ENCODE results near the gene GID8. TPM values are rescaled to one million over a fixed set of nuclear protein-coding genes. Genes with fewer than 3 reads are reported as not detected.

GID8 gene
- total and polyA plus RNA-seq, 2 of the 13 experiments (the other 11 are each of a cell fraction or from before 2014, with no cell fraction given), result 39.6 to 59.8 TPM

DNA sequence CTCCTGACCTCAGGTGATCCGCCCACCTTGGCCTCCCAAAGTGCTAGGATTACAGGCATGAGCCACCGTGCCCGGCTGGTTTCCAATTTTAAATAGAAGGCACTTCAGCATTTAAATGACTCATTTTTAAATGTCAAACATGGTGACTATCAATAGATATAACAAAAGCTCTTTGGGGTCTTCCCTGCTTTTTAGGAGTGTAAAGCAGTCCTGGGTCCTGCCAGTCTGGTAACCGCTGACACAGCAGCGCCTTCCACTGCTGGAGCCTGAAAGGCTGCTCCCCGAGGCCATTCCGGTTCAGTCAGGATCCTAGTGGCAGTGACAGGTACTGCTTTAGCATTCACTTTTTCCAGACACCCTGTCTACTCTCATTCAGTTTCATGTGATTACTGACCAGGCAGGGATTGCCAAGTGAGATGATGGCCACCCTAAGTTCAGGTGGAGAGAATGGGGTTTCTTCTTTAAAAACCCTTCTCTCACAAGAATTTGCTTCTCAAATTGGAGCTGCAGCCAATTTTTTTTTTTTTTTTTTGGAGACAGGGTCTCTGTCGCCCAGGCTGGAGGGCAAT is 16.7 kb upstream of the GID8 start (continued):
- TF ChIP-seq HOMEZ (CRISPR knock-in tag; IDR thresholded peaks at IDR 0.05; ENCODE audit: low read depth) (peak; percentile 58; the same call in 1 of the 2 replicates), ZNF616 (CRISPR knock-in tag; IDR thresholded peaks at IDR 0.05; ENCODE audit: low read depth) (no peak), SMAD3 (CRISPR knock-in tag; IDR thresholded peaks at IDR 0.05) (peak; percentile 37; the same call in 1 of the 2 replicates), RAD21 (CRISPR knock-in tag; IDR thresholded peaks at IDR 0.05) (peak; percentile 76), JUN (CRISPR knock-in tag; IDR thresholded peaks at IDR 0.05) (no peak), MEIS2 (CRISPR knock-in tag; IDR thresholded peaks at IDR 0.05) (peak; percentile 44; the same call in 1 of the 2 replicates), ZNF724P (CRISPR knock-in tag; IDR thresholded peaks at IDR 0.05; ENCODE audit: borderline replicate concordance) (0 out of 2 replicates have a peak, but pooled peaks have one; percentile 38), RARA (CRISPR knock-in tag; IDR thresholded peaks at IDR 0.05) (peak; percentile 59), CENPX (CRISPR knock-in tag; IDR thresholded peaks at IDR 0.05) (no peak), FOXO1 (CRISPR knock-in tag; IDR thresholded peaks at IDR 0.05) (peak; percentile 12; the same call in 1 of the 2 replicates), JDP2 (CRISPR knock-in tag; IDR thresholded peaks at IDR 0.05; ENCODE audit: borderline replicate concordance) (no peak), ZSCAN25 (CRISPR knock-in tag; IDR thresholded peaks at IDR 0.05) (no peak), ZNF775 (CRISPR knock-in tag; IDR thresholded peaks at IDR 0.05; ENCODE audit: borderline replicate concordance) (no peak), SIX1 (CRISPR knock-in tag; IDR thresholded peaks at IDR 0.05; ENCODE audit: borderline replicate concordance) (no peak), SMAD9 (CRISPR knock-in tag; IDR thresholded peaks at IDR 0.05) (no peak), DNMT1 (CRISPR knock-in tag; IDR thresholded peaks at IDR 0.05) (no peak), ISX (CRISPR knock-in tag; conservative IDR thresholded peaks at IDR 0.05) (no peak), ZFP90 (CRISPR knock-in tag; IDR thresholded peaks at IDR 0.05; ENCODE audit: borderline replicate concordance) (no peak), ZNF3 (CRISPR knock-in tag; IDR thresholded peaks at IDR 0.05) (no peak), ATM (IDR thresholded peaks at IDR 0.05; ENCODE audit: borderline replicate concordance) (no peak), ZNF460 (CRISPR knock-in tag; IDR thresholded peaks at IDR 0.05; ENCODE audit: borderline replicate concordance) (peak; percentile 55)
- TF ChIP-seq, protein P1, sequence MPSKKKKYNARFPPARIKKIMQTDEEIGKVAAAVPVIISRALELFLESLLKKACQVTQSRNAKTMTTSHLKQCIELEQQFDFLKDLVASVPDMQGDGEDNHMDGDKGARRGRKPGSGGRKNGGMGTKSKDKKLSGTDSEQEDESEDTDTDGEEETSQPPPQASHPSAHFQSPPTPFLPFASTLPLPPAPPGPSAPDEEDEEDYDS (CRISPR knock-in tag; IDR thresholded peaks at IDR 0.05), result peak; percentile 19; the same call in 1 of the 2 replicates
- TF ChIP-seq, protein P2, sequence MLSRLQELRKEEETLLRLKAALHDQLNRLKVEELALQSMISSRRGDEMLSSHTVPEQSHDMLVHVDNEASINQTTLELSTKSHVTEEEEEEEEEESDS (CRISPR knock-in tag; IDR thresholded peaks at IDR 0.05; ENCODE audit: borderline replicate concordance), result no peak
